ENCODE data around the gene NISCH.
"Not testable (repeated sequence)": the region's sequence is repeated elsewhere in the genome, so short reads cannot be mapped to it uniquely, and the experiment has no call there.

Gene NISCH

GRCh38 chr3:52521881-52522650, 66.7 kb downstream of the NISCH start:
- WGBS = 94% methylated on average over 33 of the region's 33 CpGs

DNA sequence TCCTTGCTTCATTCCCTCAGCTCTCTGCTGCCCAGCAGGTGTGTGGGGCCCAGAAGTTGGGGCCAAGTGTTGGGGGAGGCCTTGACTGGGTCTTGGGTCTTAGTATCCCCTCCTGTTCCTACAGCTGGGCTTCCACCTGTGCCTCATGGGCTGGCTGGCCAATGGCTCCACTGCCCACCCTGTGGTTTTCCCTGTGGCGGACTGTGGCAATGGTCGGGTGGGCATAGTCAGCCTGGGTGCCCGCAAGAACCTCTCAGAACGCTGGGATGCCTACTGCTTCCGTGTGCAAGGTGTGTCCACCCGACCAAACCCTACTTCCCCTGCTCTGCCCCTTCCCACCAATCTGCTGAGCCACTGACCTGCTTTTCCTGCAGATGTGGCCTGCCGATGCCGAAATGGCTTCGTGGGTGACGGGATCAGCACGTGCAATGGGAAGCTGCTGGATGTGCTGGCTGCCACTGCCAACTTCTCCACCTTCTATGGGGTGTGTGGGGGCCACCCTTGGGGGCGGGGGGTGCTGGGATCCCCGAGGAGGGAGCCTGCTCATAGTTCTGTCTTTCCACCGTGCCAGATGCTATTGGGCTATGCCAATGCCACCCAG, 67.3 kb downstream of the NISCH start:
- peaks cover 41% of the 10 kb centered on the region for H3K36me3 ChIP-seq (ENCODE audit: insufficient read depth, low read length)
- peaks cover 8% of the 10 kb centered on the region for H3K27me3 ChIP-seq (ENCODE audit: insufficient read depth, low read length)
- no peak overlapping the region for H3K27ac ChIP-seq (ENCODE audit: low read depth, low read length)
- H3K4me1 ChIP-seq (ENCODE audit: insufficient read depth, low read length) = no peaks in the 10 kb centered on the region
- 94% methylated on average over 14 of the region's 14 CpGs for WGBS
- H3K4me3 ChIP-seq (ENCODE audit: low read length) = no peak overlapping the region
- no peak overlapping the region for H3K9ac ChIP-seq (ENCODE audit: low read depth, low read length)
- H3K9me3 ChIP-seq (ENCODE audit: insufficient read depth, low read depth, low read length) = no peaks in the 10 kb centered on the region

More at GRCh38 chr3:52521881-52522650, 66.7 kb downstream of the NISCH start:
- Histone ChIP-seq H3K4me1 (ENCODE audit: insufficient read depth, low read length) (no peaks in the 10 kb centered on the region), H3K9ac (ENCODE audit: low read depth, low read length) (no peak overlapping the region), H3K4me3 (ENCODE audit: low read length) (no peak overlapping the region), H3K27ac (ENCODE audit: low read depth, low read length) (no peak overlapping the region), H3K36me3 (ENCODE audit: insufficient read depth, low read length) (peaks cover 34% of the 10 kb centered on the region), H3K9me3 (ENCODE audit: insufficient read depth, low read depth, low read length) (no peaks in the 10 kb centered on the region), H3K27me3 (ENCODE audit: insufficient read depth, low read length) (peaks cover 8% of the 10 kb centered on the region)

GRCh38 chr3:52523386-52524257, 68.2 kb downstream of the NISCH start:
- whole genome bisulfite sequencing = 96% methylated on average over 26 of the region's 26 CpGs
- Histone ChIP-seq H3K27ac (ENCODE audit: low read depth, low read length) (no peak overlapping the region), H3K4me1 (ENCODE audit: insufficient read depth, low read length) (no peaks in the 10 kb centered on the region), H3K4me3 (ENCODE audit: low read length) (no peak overlapping the region), H3K27me3 (ENCODE audit: insufficient read depth, low read length) (no peaks in the 10 kb centered on the region), H3K9me3 (ENCODE audit: insufficient read depth, low read depth, low read length) (no peaks in the 10 kb centered on the region), H3K9ac (ENCODE audit: low read depth, low read length) (no peak overlapping the region), H3K36me3 (ENCODE audit: insufficient read depth, low read length) (peaks cover 50% of the 10 kb centered on the region)

GRCh38 chr3:52524258-52524751, 68.9 kb downstream of the NISCH start:
- 97% methylated on average over 18 of the region's 18 CpGs for WGBS
- Histone ChIP-seq H3K4me1 (ENCODE audit: insufficient read depth, low read length) (no peaks in the 10 kb centered on the region), H3K27me3 (ENCODE audit: insufficient read depth, low read length) (no peaks in the 10 kb centered on the region), H3K36me3 (ENCODE audit: insufficient read depth, low read length) (peaks cover 57% of the 10 kb centered on the region), H3K4me3 (ENCODE audit: low read length) (no peak overlapping the region), H3K27ac (ENCODE audit: low read depth, low read length) (no peak overlapping the region), H3K9ac (ENCODE audit: low read depth, low read length) (no peak overlapping the region), H3K9me3 (ENCODE audit: insufficient read depth, low read depth, low read length) (no peaks in the 10 kb centered on the region)

DNA sequence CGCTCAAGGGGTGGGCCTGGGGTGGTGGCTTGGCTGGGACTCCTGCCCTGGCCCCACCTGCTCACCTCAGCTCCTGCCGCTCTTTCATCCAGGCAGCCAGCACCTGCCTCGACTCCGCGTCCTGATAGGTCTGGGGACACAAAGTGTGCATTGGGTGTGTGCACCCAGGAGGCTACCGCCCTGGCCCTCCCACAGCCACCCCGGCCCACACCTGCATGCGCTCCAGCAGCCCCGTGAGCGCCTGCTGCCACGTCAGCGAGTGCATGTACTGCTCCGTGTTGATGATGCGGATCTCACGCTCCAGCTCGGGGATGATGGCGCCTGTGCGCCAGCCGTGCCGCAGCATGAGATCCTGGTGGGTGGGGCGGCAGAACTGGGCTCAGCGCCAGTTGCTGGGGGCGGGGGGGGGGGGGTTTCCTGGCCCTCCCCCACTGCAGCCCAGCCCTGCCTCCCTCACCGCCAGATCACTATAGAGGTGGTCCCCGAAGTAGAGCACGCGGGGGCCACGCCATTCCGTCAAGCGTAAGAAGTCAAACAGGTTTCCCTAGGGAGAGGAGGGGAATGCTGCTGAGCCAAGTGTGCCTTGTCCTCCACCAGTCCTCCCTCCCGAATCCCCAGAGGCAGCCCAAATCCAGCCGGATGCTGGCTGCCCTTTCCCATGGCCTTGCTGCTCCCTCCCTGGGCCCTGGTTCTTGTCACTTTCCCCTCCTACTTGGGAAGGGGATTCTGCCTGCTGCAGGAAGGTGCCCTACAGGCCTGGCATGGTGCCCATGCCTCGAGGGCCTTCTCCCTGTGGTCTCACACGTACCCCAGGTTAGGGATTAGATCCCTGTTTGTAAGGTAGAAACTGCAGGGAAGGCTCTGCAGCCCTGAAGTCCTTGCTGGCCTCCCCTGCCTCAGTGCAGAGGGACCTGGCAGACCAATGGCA, 69.6 kb downstream of the NISCH start:
- no peaks in the 10 kb centered on the region for H3K9me3 ChIP-seq (ENCODE audit: insufficient read depth, low read depth, low read length)
- H3K27me3 ChIP-seq (ENCODE audit: insufficient read depth, low read length) = no peaks in the 10 kb centered on the region
- 94% methylated on average over 34 of the region's 34 CpGs for WGBS
- no peak overlapping the region for H3K9ac ChIP-seq (ENCODE audit: low read depth, low read length)
- no peak overlapping the region for H3K4me3 ChIP-seq (ENCODE audit: low read length)
- H3K36me3 ChIP-seq (ENCODE audit: insufficient read depth, low read length) = peaks cover 59% of the 10 kb centered on the region
- H3K27ac ChIP-seq (ENCODE audit: low read depth, low read length) = no peak overlapping the region
- H3K4me1 ChIP-seq (ENCODE audit: insufficient read depth, low read length) = no peaks in the 10 kb centered on the region

GRCh38 chr3:52525680-52526561, 70.5 kb downstream of the NISCH start:
- Histone ChIP-seq H3K36me3 (ENCODE audit: insufficient read depth, low read length) (peaks cover 68% of the 10 kb centered on the region), H3K27me3 (ENCODE audit: insufficient read depth, low read length) (no peaks in the 10 kb centered on the region), H3K9me3 (ENCODE audit: insufficient read depth, low read depth, low read length) (no peaks in the 10 kb centered on the region), H3K4me3 (ENCODE audit: low read length) (no peak overlapping the region), H3K9ac (ENCODE audit: low read depth, low read length) (no peak overlapping the region), H3K27ac (ENCODE audit: low read depth, low read length) (no peak overlapping the region), H3K4me1 (ENCODE audit: insufficient read depth, low read length) (no peaks in the 10 kb centered on the region)
- WGBS = 92% methylated on average over 9 of the region's 9 CpGs

DNA sequence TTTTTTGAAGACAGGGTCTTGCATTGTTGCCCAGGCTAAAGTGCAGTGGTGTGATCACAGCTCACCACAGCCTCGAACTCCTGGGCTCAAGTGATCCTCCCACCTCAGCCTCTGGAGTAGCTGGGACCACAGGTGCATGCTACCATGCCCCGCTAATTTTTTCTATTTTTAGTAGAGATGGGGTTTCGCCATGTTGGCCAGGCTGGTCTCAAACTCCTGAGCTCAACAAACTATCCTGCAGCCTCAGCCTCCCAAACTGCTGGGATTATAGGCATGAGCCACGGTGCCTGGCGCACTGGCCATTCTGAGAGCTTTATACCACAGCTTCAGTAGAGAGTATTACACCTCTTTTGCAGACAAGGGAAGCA, 71.3 kb downstream of the NISCH start:
- not testable (repeated sequence) for H3K9me3 ChIP-seq (ENCODE audit: insufficient read depth, low read depth, low read length); H3K27me3 ChIP-seq (ENCODE audit: insufficient read depth, low read length); H3K9ac ChIP-seq (ENCODE audit: low read depth, low read length); H3K4me1 ChIP-seq (ENCODE audit: insufficient read depth, low read length); H3K4me3 ChIP-seq (ENCODE audit: low read length); H3K27ac ChIP-seq (ENCODE audit: low read depth, low read length)
- H3K36me3 ChIP-seq (ENCODE audit: insufficient read depth, low read length) = peaks cover 69% of the 10 kb centered on the region
- 96% methylated on average over 5 of the region's 5 CpGs for WGBS

DNA sequence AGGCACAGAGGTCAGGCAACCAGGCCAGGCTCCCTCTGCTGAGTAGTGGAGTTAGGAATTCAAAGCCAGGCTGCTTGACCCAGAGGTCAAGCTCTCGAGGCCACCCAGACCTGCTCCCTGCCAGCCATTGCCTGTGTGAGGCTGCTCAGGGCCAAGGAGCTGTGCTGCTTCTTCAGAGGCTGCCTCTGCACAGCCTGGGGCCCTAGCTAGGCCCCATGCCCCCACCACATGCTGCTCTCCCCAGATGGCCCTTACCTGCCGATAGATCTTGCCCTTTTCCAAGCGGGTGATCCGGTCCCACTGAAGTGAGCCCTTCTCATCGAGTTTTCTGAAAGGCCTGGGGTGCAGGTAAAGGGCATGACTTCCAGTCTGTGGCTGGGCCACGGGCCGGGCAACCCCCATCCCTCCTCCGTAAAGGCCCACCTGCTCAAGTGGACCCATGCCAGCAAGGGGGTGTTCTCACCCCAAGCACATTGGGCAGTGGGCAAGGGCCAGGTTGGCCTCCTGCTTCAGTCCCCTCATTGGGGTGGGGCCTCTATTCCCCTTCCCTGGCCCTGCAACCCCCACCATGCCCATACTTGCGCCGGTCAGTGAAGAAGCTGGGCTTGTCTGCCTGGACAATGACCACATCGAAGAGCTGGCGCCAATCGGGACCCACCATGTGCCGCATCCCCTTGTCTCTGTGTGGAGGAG, 71.8 kb downstream of the NISCH start:
- H3K27ac ChIP-seq (ENCODE audit: low read depth, low read length) = no peak overlapping the region
- H3K27me3 ChIP-seq (ENCODE audit: insufficient read depth, low read length) = no peaks in the 10 kb centered on the region
- 94% methylated on average over 14 of the region's 14 CpGs for WGBS
- no peak overlapping the region for H3K4me3 ChIP-seq (ENCODE audit: low read length)
- H3K4me1 ChIP-seq (ENCODE audit: insufficient read depth, low read length) = peaks cover 5% of the 10 kb centered on the region; the same call in 1 of the 2 replicates
- no peak overlapping the region for H3K9ac ChIP-seq (ENCODE audit: low read depth, low read length)
- peaks cover 69% of the 10 kb centered on the region for H3K36me3 ChIP-seq (ENCODE audit: insufficient read depth, low read length)
- no peaks in the 10 kb centered on the region for H3K9me3 ChIP-seq (ENCODE audit: insufficient read depth, low read depth, low read length)

GRCh38 chr3:52527732-52528585, 72.6 kb downstream of the NISCH start:
- no peak overlapping the region for H3K9ac ChIP-seq (ENCODE audit: low read depth, low read length)
- no peak overlapping the region for H3K4me3 ChIP-seq (ENCODE audit: low read length)
- peaks cover 69% of the 10 kb centered on the region for H3K36me3 ChIP-seq (ENCODE audit: insufficient read depth, low read length)
- H3K27me3 ChIP-seq (ENCODE audit: insufficient read depth, low read length) = no peaks in the 10 kb centered on the region
- peaks cover 10% of the 10 kb centered on the region; the same call in 1 of the 2 replicates for H3K4me1 ChIP-seq (ENCODE audit: insufficient read depth, low read length)
- no peaks in the 10 kb centered on the region for H3K9me3 ChIP-seq (ENCODE audit: insufficient read depth, low read depth, low read length)
- no peak overlapping the region for H3K27ac ChIP-seq (ENCODE audit: low read depth, low read length)
- 92% methylated on average over 18 of the region's 18 CpGs for WGBS
